HG02981 (cell line): ENCODE results near the gene CSF3.
"Not testable (repeated sequence)": the region's sequence is repeated elsewhere in the genome, so short reads cannot be mapped to it uniquely, and the experiment has no call there.

Experiments
- ATAC-seq: cut with Tn5 transposase; IDR thresholded peaks from one replicate; pipeline ENCODE4 v1.9.1; 2021; ENCODE audit warnings: mild to moderate bottlenecking, moderate library complexity; ENCODE audit not compliant: unreplicated experiment

The CSF3 gene

GRCh38 chr17:39996800-39997199, 18.4 kb upstream of the CSF3 start:
- no peak for ATAC-seq

GRCh38 chr17:39997543-39997942, 17.7 kb upstream of the CSF3 start:
- ATAC-seq: no peak

- ATAC-seq: no peak
Observed at GRCh38 chr17:39999067-39999466, 16.2 kb upstream of the CSF3 start.

DNA sequence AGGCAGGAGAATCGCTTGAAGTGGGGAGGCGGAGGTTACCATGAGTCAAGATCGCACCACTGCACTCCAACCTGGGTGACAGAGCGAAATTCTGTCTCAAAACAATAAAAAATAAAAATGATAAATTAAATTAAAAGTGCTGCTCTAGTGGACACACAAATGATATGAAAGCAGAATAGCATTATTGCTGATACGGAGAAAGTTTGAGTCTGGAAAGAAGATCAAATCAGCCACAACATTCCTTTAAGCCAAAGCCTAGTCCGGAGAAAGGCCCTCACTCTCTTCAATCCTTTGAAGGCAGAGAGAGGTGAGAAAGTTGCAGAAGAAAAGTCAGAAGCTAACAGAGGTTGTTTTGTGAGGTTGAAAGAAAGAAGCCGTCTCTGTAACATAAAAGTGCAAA, 15.1 kb upstream of the CSF3 start:
- no peak for ATAC-seq

GRCh38 chr17:40001335-40001734, 13.9 kb upstream of the CSF3 start:
- not testable (repeated sequence) for ATAC-seq

DNA sequence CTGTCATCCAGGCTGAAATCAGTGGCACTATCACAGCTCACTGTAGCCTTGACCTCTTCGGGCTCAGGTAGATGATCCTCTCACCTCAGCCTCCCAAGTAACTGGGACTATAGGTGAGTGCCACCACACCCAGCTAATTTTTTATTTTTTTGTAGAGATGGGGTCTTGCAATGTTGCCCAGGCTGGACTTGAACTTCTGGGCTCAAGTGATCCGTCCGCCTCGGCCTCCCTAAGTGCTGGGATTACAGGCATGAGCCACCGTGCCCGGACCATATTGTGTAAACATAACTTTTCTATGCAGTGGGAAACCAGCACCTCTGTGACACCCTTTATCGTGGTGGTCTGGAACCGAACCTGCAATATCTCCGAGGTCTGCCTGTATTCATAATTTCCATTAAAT, 11.2 kb upstream of the CSF3 start:
- no peak for ATAC-seq

DNA sequence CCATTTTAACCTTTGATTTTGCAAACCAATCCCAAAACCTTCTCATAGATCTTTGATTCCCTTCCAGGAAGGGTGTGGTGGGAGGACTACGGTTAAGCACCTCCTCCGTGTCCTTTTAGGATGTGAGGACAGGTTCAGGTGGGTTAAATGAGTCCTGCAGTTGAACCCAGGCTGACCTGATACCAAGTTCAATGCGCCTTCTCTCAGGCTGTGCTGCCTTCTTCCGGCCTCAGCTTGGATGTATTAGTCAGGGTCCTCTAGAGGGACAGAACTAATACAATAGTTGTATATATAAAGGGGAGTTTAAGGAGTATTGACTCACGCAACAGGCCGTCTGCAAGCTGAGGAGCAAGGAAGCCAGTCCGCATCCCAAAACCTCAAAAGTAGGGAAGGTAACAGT, 10.5 kb upstream of the CSF3 start:
- ATAC-seq: no peak

DNA sequence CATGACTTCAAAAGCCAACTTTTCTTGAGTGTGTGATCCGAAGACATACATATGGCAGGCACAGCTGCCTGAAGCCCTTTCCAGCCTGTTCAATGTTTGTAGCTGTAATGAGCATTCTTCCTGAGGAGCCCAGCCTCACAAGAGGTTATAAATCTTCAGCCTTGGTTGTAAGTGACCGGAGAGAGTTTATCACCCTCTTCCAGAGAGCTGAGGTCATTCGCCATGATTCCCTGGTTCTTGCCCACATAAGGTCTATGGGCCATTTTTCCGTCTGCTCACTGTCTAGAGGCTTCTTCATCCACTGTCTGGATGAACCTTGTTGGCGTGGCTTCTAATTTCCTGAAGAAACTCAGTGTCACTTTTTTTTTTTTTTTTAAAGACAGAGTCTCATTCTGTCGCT, 9.7 kb upstream of the CSF3 start:
- no peak for ATAC-seq

GRCh38 chr17:40010946-40011500, 4.2 kb upstream of the CSF3 start:
- ATAC-seq: not testable (repeated sequence)

GRCh38 chr17:40012017-40012647, 3.1 kb upstream of the CSF3 start:
- ATAC-seq: not testable (repeated sequence)

GRCh38 chr17:40014375-40014980, 762 bp upstream of the CSF3 start:
- ATAC-seq: no peak

DNA sequence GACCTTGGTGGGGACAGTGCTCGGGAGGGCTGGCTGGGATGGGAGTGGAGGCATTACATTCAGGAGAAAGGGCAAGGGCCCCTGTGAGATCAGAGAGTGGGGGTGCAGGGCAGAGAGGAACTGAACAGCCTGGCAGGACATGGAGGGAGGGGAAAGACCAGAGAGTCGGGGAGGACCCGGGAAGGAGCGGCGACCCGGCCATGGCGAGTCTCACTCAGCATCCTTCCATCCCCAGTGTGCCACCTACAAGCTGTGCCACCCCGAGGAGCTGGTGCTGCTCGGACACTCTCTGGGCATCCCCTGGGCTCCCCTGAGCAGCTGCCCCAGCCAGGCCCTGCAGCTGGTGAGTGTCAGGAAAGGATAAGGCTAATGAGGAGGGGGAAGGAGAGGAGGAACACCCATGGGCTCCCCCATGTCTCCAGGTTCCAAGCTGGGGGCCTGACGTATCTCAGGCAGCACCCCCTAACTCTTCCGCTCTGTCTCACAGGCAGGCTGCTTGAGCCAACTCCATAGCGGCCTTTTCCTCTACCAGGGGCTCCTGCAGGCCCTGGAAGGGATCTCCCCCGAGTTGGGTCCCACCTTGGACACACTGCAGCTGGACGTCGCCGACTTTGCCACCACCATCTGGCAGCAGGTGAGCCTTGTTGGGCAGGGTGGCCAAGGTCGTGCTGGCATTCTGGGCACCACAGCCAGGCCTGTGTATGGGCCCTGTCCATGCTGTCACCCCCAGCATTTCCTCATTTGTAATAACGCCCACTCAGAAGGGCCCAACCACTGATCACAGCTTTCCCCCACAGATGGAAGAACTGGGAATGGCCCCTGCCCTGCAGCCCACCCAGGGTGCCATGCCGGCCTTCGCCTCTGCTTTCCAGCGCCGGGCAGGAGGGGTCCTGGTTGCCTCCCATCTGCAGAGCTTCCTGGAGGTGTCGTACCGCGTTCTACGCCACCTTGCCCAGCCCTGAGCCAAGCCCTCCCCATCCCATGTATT, 1.1 kb downstream of the CSF3 start:
- ATAC-seq: no peak

GRCh38 chr17:40017422-40018080, 2.3 kb downstream of the CSF3 start:
- ATAC-seq: no peak

- no peak for ATAC-seq
Observed at GRCh38 chr17:40018211-40019121, 3.2 kb downstream of the CSF3 start.

DNA sequence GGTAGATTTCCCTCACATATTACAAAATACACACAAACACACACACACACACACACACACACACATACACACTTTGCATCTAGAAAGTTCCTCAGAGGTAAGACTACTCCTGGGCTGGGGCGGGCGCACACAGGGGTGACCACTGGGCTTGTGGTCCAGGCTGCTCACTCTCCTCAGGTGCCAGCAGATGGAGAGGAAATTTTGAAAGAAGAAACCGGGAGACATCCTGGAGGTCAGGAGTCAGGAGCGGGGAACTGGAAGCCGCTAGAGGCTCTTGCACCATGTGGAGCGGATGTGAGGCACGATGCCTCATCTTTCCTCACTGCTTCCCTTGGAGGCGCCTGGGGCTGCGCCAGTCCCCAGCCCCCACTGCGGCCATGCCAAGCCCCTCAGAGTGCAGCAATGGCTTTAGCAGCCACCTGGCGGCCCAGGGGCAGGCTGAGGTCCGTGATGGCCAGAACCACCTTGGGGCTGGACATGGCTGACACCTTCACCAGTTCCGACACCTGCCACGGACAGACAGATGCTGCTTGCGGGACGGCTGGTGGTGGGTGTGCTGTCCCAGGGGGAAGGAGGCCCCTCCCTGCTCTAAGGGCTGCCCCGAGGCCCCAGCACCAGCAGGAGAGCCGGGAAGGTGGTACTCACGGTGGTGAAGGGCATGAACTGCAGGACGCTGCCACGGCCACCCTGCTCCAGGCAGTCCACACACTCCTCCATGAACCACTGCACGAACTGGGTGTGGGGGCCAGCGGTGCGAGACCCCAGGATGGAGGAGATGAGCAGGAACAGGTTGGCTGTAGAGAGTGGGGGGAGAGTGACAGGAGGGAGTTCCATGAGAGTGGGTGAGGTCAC, 4.1 kb downstream of the CSF3 start:
- no peak for ATAC-seq

GRCh38 chr17:40020146-40020545, 4.9 kb downstream of the CSF3 start:
- no peak for ATAC-seq

DNA sequence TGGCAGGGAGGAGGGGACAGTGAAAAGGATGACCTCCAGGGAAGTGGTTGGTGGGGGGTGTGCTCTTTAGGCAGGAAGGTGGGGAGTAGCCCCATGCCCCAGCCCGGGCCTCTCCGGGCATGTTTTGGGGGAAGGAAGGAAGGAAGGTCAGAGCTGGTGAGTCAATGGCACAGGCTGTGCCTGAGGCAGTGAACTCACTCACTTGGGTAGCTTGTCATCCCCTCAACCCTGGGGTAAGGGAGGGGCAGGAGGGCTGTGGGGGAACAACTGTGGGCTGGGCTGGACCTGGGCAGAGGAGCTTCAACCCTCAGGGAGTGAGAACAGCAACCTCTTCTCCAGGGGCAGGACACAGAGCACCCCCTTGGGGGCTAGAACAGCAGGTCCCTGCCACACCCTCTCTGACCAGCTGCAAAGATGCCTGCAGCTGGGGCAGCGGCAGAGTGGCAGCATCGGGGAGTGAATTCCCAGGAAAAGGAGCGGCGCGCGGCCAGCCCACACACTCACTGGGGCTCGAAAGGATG, 6.3 kb downstream of the CSF3 start:
- no peak for ATAC-seq

- ATAC-seq: no peak
Observed at GRCh38 chr17:40022497-40022896, 7.3 kb downstream of the CSF3 start.
